K562 (cell line): ENCODE data around the gene NPY1R. TPM values are rescaled to one million over a fixed set of nuclear protein-coding genes. Genes with fewer than 3 reads are reported as not detected.

ENCODE experiments used
- ATAC-seq: fragments of 200-7000 bp; cut with Tn5 transposase; 3 replicates; pipeline ENCODE4 v1.9.1; 2020; ENCODE audit warnings: moderate library complexity
- BruUV-seq: library from RNA; stranded (reverse); fragments of 400-500 nt; replicated peaks from 2 replicates; lab custom pipeline; 2021; lab: Mats Ljungman, UMichigan
- CTCF ChIA-PET: fragments of 300-600 bp; formaldehyde crosslinking; extraction: SDS; loops from one replicate; lab custom pipeline; 2021; ENCODE audit warnings: low intra/inter-chr PET ratio; lab: Yijun Ruan, JAX
- POLR2A ChIA-PET: fragments of 300-600, 350-650 bp; sonication (Branson Sonifier 250); formaldehyde crosslinking; extraction: SDS; loops from one replicate; lab custom pipeline; 2021; ENCODE audit warnings: antibody characterized with exemption, inconsistent platforms; lab: Yijun Ruan, JAX
- DNase-seq, 4 experiments: peaks; one replicate each; pipeline versions ENCODE4 v3.0.0 to v3.0.0-alpha.2; 2011 to 2018; ENCODE audit warnings: low spot score in 3 of 4, mixed read lengths in 3 of 4; ENCODE audit errors: extremely low read depth in 1 of 4
- FAIRE-seq: peaks from 2 replicates; lab custom pipeline; 2011; peaks lifted over from hg19 to GRCh38; lab: Jason Lieb, UNC
- H2AFZ ChIP-seq: 2 replicates; pipeline ENCODE4 v1.6.0; 2011; ENCODE audit warnings: low read depth, low read length, control low read depth, inconsistent platforms
- H3K27ac ChIP-seq: fragments of 200-600 bp; 3 replicates; pipeline ENCODE4 v1.8.0; 2011; ENCODE audit warnings: low read depth, mild to moderate bottlenecking, control low read depth, inconsistent platforms, low read length, moderate library complexity, mixed read lengths; ENCODE audit errors: extremely low read depth
- H3K27me3 ChIP-seq, 2 experiments: fragments of 300-600 bp in 1 of 2; 2 replicates in 1 of 2; 3 replicates in 1 of 2; pipeline versions ENCODE4 v1.6.0 to v1.8.0; 2011; ENCODE audit warnings: inconsistent platforms in 2 of 2, low read length in 2 of 2, mild to moderate bottlenecking in 1 of 2, mixed read lengths in 1 of 2, moderate library complexity in 1 of 2; ENCODE audit not compliant: control insufficient read depth in 2 of 2, insufficient read depth in 2 of 2
- H3K36me3 ChIP-seq: fragments of 300-600 bp; 3 replicates; pipeline ENCODE4 v1.8.0; 2011; ENCODE audit warnings: mild to moderate bottlenecking, low read length, inconsistent platforms; ENCODE audit not compliant: control insufficient read depth, insufficient read depth
- H3K4me1 ChIP-seq, 2 experiments: fragments of 200-600 bp in 1 of 2; replicated peaks in 1 of 2; 2 replicates in 1 of 2; 3 replicates in 1 of 2; pipeline versions ENCODE4 v1.5.1 to v1.8.0; 2011; ENCODE audit warnings: inconsistent platforms in 2 of 2, low read length in 2 of 2, mild to moderate bottlenecking in 1 of 2, mixed read lengths in 1 of 2, moderate library complexity in 1 of 2; ENCODE audit not compliant: control insufficient read depth in 2 of 2, insufficient read depth in 2 of 2
- H3K4me2 ChIP-seq: 2 replicates; pipeline ENCODE4 v1.6.1; 2011; ENCODE audit warnings: low read length, control low read depth, inconsistent platforms, mixed read lengths; ENCODE audit not compliant: insufficient read depth
- H3K4me3 ChIP-seq: fragments of 200-600 bp; sonication (generic), shearing (Covaris generic); 2 replicates; pipeline ENCODE4 v1.5.1; 2016; ENCODE audit warnings: control low read depth, inconsistent platforms
- H3K79me2 ChIP-seq: fragments of 200-600 bp; 3 replicates; pipeline ENCODE4 v1.8.0; 2011; ENCODE audit warnings: low read length, inconsistent platforms; ENCODE audit not compliant: control insufficient read depth, insufficient read depth
- H3K9ac ChIP-seq, 2 experiments: 2 replicates each; pipeline versions ENCODE4 v1.6.0 to v1.6.1; 2011; ENCODE audit warnings: low read depth in 2 of 2, low read length in 2 of 2, control low read depth in 1 of 2, inconsistent platforms in 1 of 2, mild to moderate bottlenecking in 1 of 2, mixed read lengths in 1 of 2; ENCODE audit not compliant: insufficient read depth in 1 of 2
- H3K9me1 ChIP-seq: one replicate; pipeline ENCODE4 v1.6.0; 2011; ENCODE audit warnings: inconsistent platforms, mild to moderate bottlenecking, low read length, moderate library complexity; ENCODE audit not compliant: control insufficient read depth, insufficient read depth
- H3K9me3 ChIP-seq: replicated peaks from 2 replicates; pipeline ENCODE4 v1.5.1; 2011; ENCODE audit warnings: low read depth, low read length, inconsistent platforms; ENCODE audit not compliant: control insufficient read depth, insufficient read depth
- H4K20me1 ChIP-seq: replicated peaks from 2 replicates; pipeline ENCODE4 v1.6.1; 2011; ENCODE audit warnings: low read length, inconsistent platforms, mixed read lengths; ENCODE audit not compliant: control insufficient read depth, insufficient read depth
- GATAD2B ChIP-seq: fragments of 450-650 bp; IDR thresholded peaks from 2 replicates; pipeline ENCODE4 v1.6.1; 2017; ENCODE audit warnings: mild to moderate bottlenecking, borderline replicate concordance
- KDM2B ChIP-seq: fragments of 250-450 bp; sonication (Bioruptor Pico); IDR thresholded peaks from 2 replicates; pipeline ENCODE4 v1.8.0; 2021; ENCODE audit warnings: mild to moderate bottlenecking, moderate library complexity
- MAZ ChIP-seq, 2 experiments: fragments of 450-650 bp in 1 of 2; sonication (generic) in 1 of 2; formaldehyde crosslinking; IDR thresholded peaks in 1 of 2; conservative IDR thresholded peaks in 1 of 2; 2 replicates each; pipeline versions ENCODE4 v1.4.0 to v1.5.0; 2020; ENCODE audit warnings: mild to moderate bottlenecking in 1 of 2, missing genetic modification reagents in 1 of 2
- NCOA4 ChIP-seq: fragments of 450-650 bp; IDR thresholded peaks from 2 replicates; pipeline ENCODE4 v1.6.1; 2018; ENCODE audit warnings: mild to moderate bottlenecking; ENCODE audit not compliant: partially characterized antibody
- RNF219 ChIP-seq: fragments of 250-450 bp; sonication (Bioruptor Pico); IDR thresholded peaks from 2 replicates; pipeline ENCODE4 v1.5.0; 2022; ENCODE audit warnings: mild to moderate bottlenecking
- SAP30 ChIP-seq: fragments of 200-600 bp; sonication (generic); IDR thresholded peaks from 2 replicates; pipeline ENCODE4 v1.6.1; 2012; ENCODE audit warnings: borderline replicate concordance, low read depth, mild to moderate bottlenecking, moderate library complexity, low read length, control low read depth, inconsistent platforms; ENCODE audit not compliant: insufficient read depth, poor library complexity, severe bottlenecking
- SNIP1 ChIP-seq: fragments of 450-650 bp; IDR thresholded peaks from 2 replicates; pipeline ENCODE4 v1.7.1; 2017; ENCODE audit warnings: low read depth, mild to moderate bottlenecking
- SPI1 ChIP-seq: IDR thresholded peaks from 2 replicates; pipeline ENCODE4 v1.6.1; 2011; ENCODE audit warnings: low read depth, low read length, control low read depth, borderline replicate concordance
- TAF15 ChIP-seq: fragments of 200-400 bp; formaldehyde crosslinking; IDR thresholded peaks from 2 replicates; pipeline ENCODE4 v1.6.1; 2017; ENCODE audit warnings: mild to moderate bottlenecking, low read depth, low read length, moderate library complexity
- XRCC5 ChIP-seq: fragments of 200-400 bp; formaldehyde crosslinking; IDR thresholded peaks from 2 replicates; pipeline ENCODE4 v1.6.1; 2017; ENCODE audit warnings: low read depth, mild to moderate bottlenecking, low read length
- ZBTB26 ChIP-seq: fragments of 450-650 bp; formaldehyde crosslinking; IDR thresholded peaks from 2 replicates; pipeline ENCODE4 v1.4.0; 2022; ENCODE audit warnings: missing genetic modification characterization
- ZNF146 ChIP-seq: IDR thresholded peaks from one replicate; pipeline ENCODE4 v1.6.1; 2018; ENCODE audit warnings: missing compliant biosample characterization; ENCODE audit not compliant: unreplicated experiment
- ZNF79 ChIP-seq: fragments of 250-450 bp; sonication (Bioruptor Pico); IDR thresholded peaks from 2 replicates; pipeline ENCODE4 v1.4.0; 2020; ENCODE audit warnings: low read depth, mild to moderate bottlenecking, moderate library complexity
- WGBS: fragments of 100-300 bp; shearing (Covaris generic); methylation state at CpG from one replicate; pipeline ENCODE4 v1.1.6; 2016; ENCODE audit warnings: low coverage, mixed read lengths; ENCODE audit not compliant: insufficient coverage; ENCODE audit errors: missing lambda C conversion rate; 5-methylcytosine and 5-hydroxymethylcytosine counted together
- in situ Hi-C: fragments of 300-500 bp; cut with MboI; formaldehyde crosslinking; loops from 4 replicates; pipeline ENCODE4 v1.15.0; 2018; ENCODE audit warnings: inconsistent platforms, mixed read lengths
- intact Hi-C: fragments of 100-400 bp; cut with micrococcal nuclease; formaldehyde crosslinking; loops from 2 replicates; pipeline ENCODE4 v1.14.2; 2022
- polyA plus RNA-seq, 8 experiments: library from polyadenylated mRNA; depleted of rRNA in 4 of 8; stranded (reverse) in 5 of 8; unstranded in 3 of 8; fragments of >200 nt; fragmentation: Nextera tagmentation in 2 of 8; fragmentation: Illumina TruSeq in 1 of 8; extraction: Ambion mirVana in 2 of 8; extraction: Trizol in 1 of 8; gene quantifications; 2 replicates each; pipeline versions ENCODE4 v1.2.1 to v1.2.3, GENCODE V29; 2011 to 2014; ENCODE audit warnings: inconsistent platforms in 1 of 8, missing spikeins in 1 of 8
- total RNA-seq, 7 experiments: library from RNA; depleted of rRNA in 6 of 7; stranded (reverse); fragments of >200 nt in 6 of 7; fragmentation: Illumina TruSeq in 2 of 7; extraction: Trizol in 2 of 7; gene quantifications; 2 replicates each; pipeline versions ENCODE4 v1.2.1 to v1.2.3, GENCODE V29; 2011 to 2021; ENCODE audit warnings: low replicate concordance in 1 of 7
- TF ChIP-seq, protein P1 (sequence below): fragments of 250-450 bp; sonication (Bioruptor Pico); IDR thresholded peaks from 2 replicates; pipeline ENCODE4 v1.5.0; 2020; ENCODE audit warnings: mild to moderate bottlenecking, borderline replicate concordance

Gene NPY1R
- total and polyA plus RNA-seq, 9 of the 15 experiments (the other 6 are each of a cell fraction or from before 2014, with no cell fraction given): 0.04 to 0.18 (median 0.12) TPM; not detected in 5

GRCh38 chr4:163335384-163335783 is 3.0 kb upstream of the NPY1R start:
- WGBS: 0% methylated on average over 3 of the region's 3 CpGs
- Histone ChIP-seq H4K20me1 (no peaks in the 10 kb centered on the region), H3K4me1 (peaks cover 0 to 8% of the 10 kb centered on the region in 2 experiments; a peak in 4 of 5 replicates), H3K79me2 (no peaks in the 10 kb centered on the region), H3K9me3 (no peaks in the 10 kb centered on the region), H3K4me2 (no peak overlapping the region), H3K27ac (no peak overlapping the region), H3K9ac (no peak overlapping the region), H3K9me1 (no peaks in the 10 kb centered on the region), H3K27me3 (peaks cover 0 to 15% of the 10 kb centered on the region in 2 experiments; a peak in 1 of 5 replicates), H2AFZ (no peak overlapping the region), H3K4me3 (no peak overlapping the region), H3K36me3 (no peaks in the 10 kb centered on the region)
- FAIRE-seq: no peak
- DNase-seq: no peak
- no peak for ATAC-seq
- intact Hi-C loops: no loop called here
- CTCF ChIA-PET: interaction anchor here (0.7 kb wide), 1 partner anchor 281 kb away, joined by 6 read pairs; no protein-coding TSS in a partner anchor
- POLR2A ChIA-PET: no interaction called here
- BruUV-seq: no TSS peak
- in situ Hi-C loops: loop anchor here (10.0 kb wide), 2 partner anchors 141 to 231 kb away; no protein-coding TSS in a partner anchor
- TF ChIP-seq ZNF79 (CRISPR knock-in tag): no peak
- no peak for TF ChIP-seq XRCC5
- no peak for TF ChIP-seq KDM2B (CRISPR knock-in tag)
- TF ChIP-seq SNIP1: no peak
- no peak for TF ChIP-seq SAP30
- TF ChIP-seq ZBTB26: no peak
- no peak for TF ChIP-seq TAF15
- TF ChIP-seq MAZ (CRISPR knock-in tag; conservative IDR thresholded peaks at IDR 0.05 in 1 of 2, IDR thresholded peaks at IDR 0.05 in 1 of 2): no peak
- TF ChIP-seq SPI1: no peak
- no peak for TF ChIP-seq ZNF146
- TF ChIP-seq NCOA4: no peak
- TF ChIP-seq, protein P1, sequence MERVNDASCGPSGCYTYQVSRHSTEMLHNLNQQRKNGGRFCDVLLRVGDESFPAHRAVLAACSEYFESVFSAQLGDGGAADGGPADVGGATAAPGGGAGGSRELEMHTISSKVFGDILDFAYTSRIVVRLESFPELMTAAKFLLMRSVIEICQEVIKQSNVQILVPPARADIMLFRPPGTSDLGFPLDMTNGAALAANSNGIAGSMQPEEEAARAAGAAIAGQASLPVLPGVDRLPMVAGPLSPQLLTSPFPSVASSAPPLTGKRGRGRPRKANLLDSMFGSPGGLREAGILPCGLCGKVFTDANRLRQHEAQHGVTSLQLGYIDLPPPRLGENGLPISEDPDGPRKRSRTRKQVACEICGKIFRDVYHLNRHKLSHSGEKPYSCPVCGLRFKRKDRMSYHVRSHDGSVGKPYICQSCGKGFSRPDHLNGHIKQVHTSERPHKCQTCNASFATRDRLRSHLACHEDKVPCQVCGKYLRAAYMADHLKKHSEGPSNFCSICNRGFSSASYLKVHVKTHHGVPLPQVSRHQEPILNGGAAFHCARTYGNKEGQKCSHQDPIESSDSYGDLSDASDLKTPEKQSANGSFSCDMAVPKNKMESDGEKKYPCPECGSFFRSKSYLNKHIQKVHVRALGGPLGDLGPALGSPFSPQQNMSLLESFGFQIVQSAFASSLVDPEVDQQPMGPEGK (CRISPR knock-in tag): no peak
- no peak for TF ChIP-seq GATAD2B
- no peak for TF ChIP-seq RNF219 (CRISPR knock-in tag)
